ENCODE data around the gene FEN1.

- TF ChIP-seq TCF12 (IDR thresholded peaks at IDR 0.05; ENCODE audit: low read depth, low read length), result no peak
- no peak for TF ChIP-seq MAX (IDR thresholded peaks at IDR 0.05)
- no peak for TF ChIP-seq USF2 (IDR thresholded peaks at IDR 0.05; ENCODE audit: low read length)
- TF ChIP-seq CTCF (IDR thresholded peaks at IDR 0.05; ENCODE audit: control extremely low read depth in 1 of 3, insufficient read depth in 1 of 3, low read depth in 1 of 3, low read length in 3 of 3), result no peak
- TF ChIP-seq CHD2 (IDR thresholded peaks at IDR 0.05; ENCODE audit: low read length), result no peak
- TF ChIP-seq ZNF274 (IDR thresholded peaks at IDR 0.05; ENCODE audit: borderline replicate concordance, extremely low read depth, low read length), result no peak
- TF ChIP-seq POLR2AphosphoS5 (IDR thresholded peaks at IDR 0.05; ENCODE audit: low read depth, low read length), result no peak
- no peak for TF ChIP-seq SRF (IDR thresholded peaks at IDR 0.05; ENCODE audit: low read depth, low read length)
- TF ChIP-seq HDAC2 (IDR thresholded peaks at IDR 0.05; ENCODE audit: borderline replicate concordance in 1 of 2, low read depth in 2 of 2, low read length in 2 of 2), result no peak
- no peak for TF ChIP-seq MAFK (IDR thresholded peaks at IDR 0.05; ENCODE audit: low read depth, low read length)
- TF ChIP-seq POLR2A (IDR thresholded peaks at IDR 0.05; ENCODE audit: control extremely low read depth in 1 of 2, low read depth in 2 of 2, low read length in 2 of 2), result no peak
Observed at GRCh38 chr11:61839742-61840141, 47.0 kb downstream of the FEN1 start.
